ENCODE measurements around the gene PALM. TPM values are rescaled to one million over a fixed set of nuclear protein-coding genes. Genes with fewer than 3 reads are reported as not detected.
"Not testable (repeated sequence)": the region's sequence is repeated elsewhere in the genome, so short reads cannot be mapped to it uniquely, and the experiment has no call there.

Gene PALM
- total RNA-seq (2014; rRNA removed; shearing (Covaris generic)): 30.0 and 49.6 TPM in 2 replicates

- in situ Hi-C loops (cut with HindIII; ENCODE audit: low sequenced_read_pairs): no loop called here
- peak; percentile 33 for DNase-seq (ENCODE audit: low spot score)
These were observed at the start of gene PALM for GRCh38 chr19:708154-709143. PALM (plus strand) TSS chr19:708935; CDS start chr19:709147, 212 bp downstream.

GRCh38 chr19:660793-661426 lies 47.8 kb upstream of the PALM start:
- in situ Hi-C loops (cut with HindIII; ENCODE audit: low sequenced_read_pairs): no loop called here
- no peak for DNase-seq (ENCODE audit: low spot score)

GRCh38 chr19:661427-662196 lies 47.1 kb upstream of the PALM start:
- in situ Hi-C loops (cut with HindIII; ENCODE audit: low sequenced_read_pairs): no loop called here
- DNase-seq (ENCODE audit: low spot score): no peak

- in situ Hi-C loops (cut with HindIII; ENCODE audit: low sequenced_read_pairs): no loop called here
- DNase-seq (ENCODE audit: low spot score): no peak
These were observed 46.4 kb upstream of the PALM start for GRCh38 chr19:662207-662961.

GRCh38 chr19:662962-663681 lies 45.6 kb upstream of the PALM start, which contains the start of gene RNF126:
RNF126 (minus strand) TSS chr19:663214; CDS start chr19:663121, 93 bp downstream.
- in situ Hi-C loops (cut with HindIII; ENCODE audit: low sequenced_read_pairs): no loop called here
- peak; percentile 89 for DNase-seq (ENCODE audit: low spot score)

GRCh38 chr19:663682-664117 lies 45.0 kb upstream of the PALM start:
- DNase-seq (ENCODE audit: low spot score): no peak
- in situ Hi-C loops (cut with HindIII; ENCODE audit: low sequenced_read_pairs): no loop called here

- in situ Hi-C loops (cut with HindIII; ENCODE audit: low sequenced_read_pairs): no loop called here
- peak; percentile 80 for DNase-seq (ENCODE audit: low spot score)
These were observed 43.8 kb upstream of the PALM start for GRCh38 chr19:664913-665443.

- DNase-seq (ENCODE audit: low spot score); in situ Hi-C loops (cut with HindIII; ENCODE audit: low sequenced_read_pairs): not testable (repeated sequence)
These were observed 41.7 kb upstream of the PALM start for GRCh38 chr19:666985-667573.

GRCh38 chr19:668675-669434 lies 39.9 kb upstream of the PALM start:
- in situ Hi-C loops (cut with HindIII; ENCODE audit: low sequenced_read_pairs); DNase-seq (ENCODE audit: low spot score): not testable (repeated sequence)

- in situ Hi-C loops (cut with HindIII; ENCODE audit: low sequenced_read_pairs): no loop called here
- DNase-seq (ENCODE audit: low spot score): no peak
These were observed 38.1 kb upstream of the PALM start for GRCh38 chr19:670609-671075.

GRCh38 chr19:674282-675151 lies 34.2 kb upstream of the PALM start:
- no peak for DNase-seq (ENCODE audit: low spot score)

GRCh38 chr19:676007-676338 lies 32.8 kb upstream of the PALM start:
- in situ Hi-C loops (cut with HindIII; ENCODE audit: low sequenced_read_pairs): no loop called here
- no peak for DNase-seq (ENCODE audit: low spot score)

More at GRCh38 chr19:674282-675151, 34.2 kb upstream of the PALM start:
- in situ Hi-C loops (cut with HindIII; ENCODE audit: low sequenced_read_pairs): no loop called here

- in situ Hi-C loops (cut with HindIII; ENCODE audit: low sequenced_read_pairs): no loop called here
- DNase-seq (ENCODE audit: low spot score): no peak
These were observed 32.2 kb upstream of the PALM start, which contains the start of gene FSTL3 for GRCh38 chr19:676339-677105. FSTL3 (plus strand) TSS chr19:676392; CDS start chr19:676424, 32 bp downstream.

- DNase-seq (ENCODE audit: low spot score): no peak
These were observed 31.5 kb upstream of the PALM start for GRCh38 chr19:677201-677600.

More at GRCh38 chr19:677201-677600, 31.5 kb upstream of the PALM start:
- in situ Hi-C loops (cut with HindIII; ENCODE audit: low sequenced_read_pairs): no loop called here

Data from G401 (cell line).